CD4-positive, alpha-beta T cell treated with Interferon alpha-2 for 1 hour (primary cell): ENCODE results near the gene KLHL22.
"Not testable (repeated sequence)": the region's sequence is repeated elsewhere in the genome, so short reads cannot be mapped to it uniquely, and the experiment has no call there.

Experiments used
- DNase-seq, 2 donors: peaks; one replicate each; pipeline ENCODE4 v3.0.0-alpha.2; 2020 to 2022

Gene KLHL22

GRCh38 chr22:20430720-20431510 lies 64.7 kb downstream of the KLHL22 start:
- peak; percentile 53 to 69 for DNase-seq

- DNase-seq = peak in 1 of 2 donors; percentile 25
These were observed 65.4 kb downstream of the KLHL22 start for GRCh38 chr22:20430101-20430719.

DNA sequence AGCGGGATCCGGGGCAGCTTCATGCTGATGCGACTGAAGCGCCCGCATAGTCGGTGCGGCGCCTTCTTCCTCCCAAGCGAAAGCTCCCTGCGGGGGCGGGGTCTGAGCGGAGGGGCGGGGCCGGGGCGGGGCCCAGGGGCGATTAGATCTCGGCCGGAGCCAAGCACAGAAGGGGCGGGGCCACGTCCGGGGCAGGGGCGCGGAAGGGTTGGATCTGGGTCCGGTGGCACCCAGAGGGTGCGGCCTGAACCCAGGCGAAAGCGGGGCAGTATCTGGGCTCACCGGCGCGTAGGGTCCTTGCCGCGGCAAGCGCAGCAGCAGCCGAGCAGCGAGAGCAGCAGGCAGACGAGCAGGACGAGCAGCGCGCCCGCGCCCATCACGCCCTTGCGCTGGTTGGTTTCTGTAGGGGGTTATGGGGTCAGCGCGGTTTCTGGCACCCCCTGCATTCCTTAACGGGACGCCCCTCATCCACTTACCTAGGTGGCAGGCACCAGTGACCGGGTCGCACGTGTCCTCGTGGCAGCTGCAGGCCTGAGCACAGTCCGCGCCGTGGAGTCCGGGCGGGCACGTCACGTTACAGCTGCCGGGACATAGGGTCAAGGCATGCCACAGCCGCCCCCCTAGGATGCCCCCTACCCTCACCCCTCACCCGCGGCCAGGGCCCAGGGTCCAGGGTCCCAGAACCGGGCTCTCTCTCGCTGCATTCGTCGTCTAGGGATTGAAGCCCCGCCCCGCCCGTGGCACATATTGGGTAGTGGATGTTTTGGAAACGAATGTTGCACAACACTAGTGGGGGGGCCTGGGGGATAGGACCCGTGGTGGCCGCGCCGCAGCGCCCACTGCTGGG lies 66.1 kb downstream of the KLHL22 start:
- peak; percentile 79 to 87 for DNase-seq

DNA sequence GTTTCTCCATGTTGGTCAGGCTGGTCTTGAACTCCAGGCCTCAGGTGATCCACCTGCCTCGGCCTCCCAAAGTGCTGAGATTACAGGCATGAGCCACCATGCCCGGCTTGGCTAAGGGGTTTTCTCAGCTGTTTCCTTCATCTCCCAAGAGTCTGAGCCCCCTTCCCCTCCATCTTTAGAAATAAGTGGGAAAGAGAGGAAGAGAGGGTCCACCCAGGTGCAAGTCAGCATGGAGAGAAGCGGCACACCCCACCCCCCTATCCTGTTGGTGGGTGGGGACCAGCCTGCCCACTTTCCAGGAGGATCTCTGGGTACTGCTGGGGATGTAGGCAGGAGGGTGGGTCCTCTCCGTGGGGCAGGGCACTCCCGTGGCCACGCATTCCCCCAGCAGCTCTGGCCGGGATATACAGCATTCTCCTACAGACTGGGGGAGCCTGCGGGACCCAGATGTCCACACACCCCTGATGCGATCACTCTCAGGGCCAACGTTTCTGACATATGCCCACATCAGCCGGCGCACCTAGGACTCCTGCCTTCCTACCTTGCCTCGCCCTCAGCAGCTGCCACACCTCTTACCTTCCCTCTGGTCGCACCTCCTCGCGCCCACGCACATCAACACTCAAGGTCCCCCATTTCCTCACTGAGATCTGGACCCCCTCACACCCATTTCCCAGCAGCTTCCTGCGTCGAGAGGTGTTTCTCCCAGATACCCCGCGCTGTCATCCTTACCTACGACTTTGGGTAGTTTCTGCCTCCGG lies 66.9 kb downstream of the KLHL22 start:
- no peak for DNase-seq

- DNase-seq = no peak
These were observed 67.6 kb downstream of the KLHL22 start for GRCh38 chr22:20427945-20428417.

DNA sequence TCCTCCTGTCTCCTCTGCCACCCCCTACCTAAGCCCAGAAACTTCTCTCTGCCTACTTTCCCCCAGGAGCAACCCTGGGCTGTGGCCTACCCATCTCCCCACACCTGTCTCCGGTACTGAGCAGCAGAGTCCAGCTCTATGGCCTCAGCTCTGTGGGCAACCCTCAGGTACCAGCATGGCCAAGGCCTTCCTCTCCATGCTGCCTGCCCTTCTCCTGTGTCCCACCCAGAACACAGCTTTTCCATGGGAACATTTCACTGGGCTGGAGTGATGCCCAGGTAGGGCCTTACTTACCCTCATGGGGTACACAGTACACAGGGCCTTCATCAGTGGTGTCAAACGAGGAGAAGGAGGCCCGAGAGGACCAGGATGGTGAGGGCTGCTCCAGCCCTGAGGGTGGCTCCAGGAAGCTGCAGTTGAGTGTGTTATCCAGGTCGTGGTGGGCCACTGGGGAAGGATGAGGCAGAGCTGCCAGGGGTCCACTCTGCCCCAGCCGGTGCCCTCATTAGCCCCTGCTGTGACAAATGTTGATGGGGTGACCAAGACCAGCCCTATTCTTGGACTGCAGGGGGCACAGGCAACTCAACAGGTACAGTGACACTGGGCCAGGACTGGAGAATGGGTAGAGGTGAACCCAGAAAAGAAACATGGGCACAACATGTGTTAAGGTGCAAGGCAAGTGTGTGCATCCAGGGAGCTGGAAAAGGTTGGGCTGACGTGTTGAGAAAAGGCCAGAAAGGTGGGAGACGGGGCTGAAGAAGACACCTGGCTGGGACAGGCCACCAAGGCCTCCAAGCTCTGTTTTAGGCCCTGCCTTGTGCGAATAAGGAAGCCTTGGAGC lies 68.3 kb downstream of the KLHL22 start:
- DNase-seq = no peak

DNA sequence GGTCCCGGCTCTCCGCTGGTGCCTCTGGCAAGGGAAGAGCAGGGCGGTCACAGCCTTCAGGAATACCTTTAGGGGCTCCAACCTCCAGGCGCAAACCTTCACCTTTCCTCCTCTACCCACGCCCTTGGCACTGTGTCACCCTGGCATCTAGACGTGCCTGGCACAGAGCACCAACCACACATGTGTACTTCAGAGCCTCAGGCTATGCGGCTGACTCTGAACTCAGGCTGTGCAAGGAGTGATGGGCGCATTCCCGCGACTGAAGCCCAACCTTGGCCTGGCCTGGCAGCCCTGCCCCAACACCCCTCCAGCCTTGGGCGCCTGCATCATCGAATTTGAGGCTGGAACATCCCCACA lies 69.4 kb downstream of the KLHL22 start:
- no peak for DNase-seq

- no peak for DNase-seq
These were observed 69.9 kb downstream of the KLHL22 start for GRCh38 chr22:20425566-20426258.

- DNase-seq = no peak
These were observed 70.5 kb downstream of the KLHL22 start for GRCh38 chr22:20424932-20425565.

- no peak for DNase-seq
These were observed 71.0 kb downstream of the KLHL22 start for GRCh38 chr22:20424568-20424931.

- no peak for DNase-seq
These were observed 71.6 kb downstream of the KLHL22 start for GRCh38 chr22:20423906-20424551.

DNA sequence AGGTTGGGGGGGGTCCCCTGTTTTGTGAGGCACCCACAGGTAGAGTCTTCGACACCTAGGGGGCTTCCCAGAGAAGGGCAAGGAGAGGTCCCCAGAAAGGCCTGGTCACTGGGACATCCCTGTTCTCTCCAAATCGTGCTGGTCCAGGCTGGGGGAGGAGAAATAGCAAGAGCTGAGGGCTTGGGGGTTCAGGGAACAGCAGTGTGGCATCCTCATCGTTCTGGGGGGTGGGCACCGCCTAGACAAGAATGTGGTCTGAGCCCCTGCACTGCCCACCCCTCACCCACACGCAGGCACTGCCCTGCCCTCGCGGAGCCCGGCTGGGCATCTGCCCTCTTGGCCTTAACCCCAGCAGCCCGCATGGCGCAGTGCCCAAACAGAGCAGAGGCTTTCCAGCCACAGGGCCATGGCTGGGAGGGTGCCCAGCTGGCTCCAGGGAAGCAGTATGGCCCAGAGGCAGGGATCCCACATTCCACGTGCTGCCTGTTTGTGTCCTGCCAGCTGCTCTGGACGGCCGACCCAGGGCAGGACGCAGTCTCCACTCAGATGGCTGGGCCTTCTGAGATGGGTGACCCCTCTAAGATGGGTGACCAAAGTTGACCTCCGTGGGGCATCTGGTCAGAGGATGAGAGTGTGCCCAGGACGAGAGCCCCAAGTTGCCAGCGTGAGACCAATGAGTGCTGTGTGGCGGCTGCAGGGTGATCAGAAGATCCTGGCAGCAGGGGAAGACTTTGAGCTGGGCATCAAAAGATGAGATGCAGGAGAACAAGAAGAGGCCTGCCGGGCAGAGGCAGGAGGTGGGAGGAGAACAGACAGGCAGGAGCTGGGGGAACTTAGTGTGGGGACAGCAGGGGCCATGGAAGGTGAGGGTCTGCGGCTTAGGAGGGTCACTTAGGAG lies 72.3 kb downstream of the KLHL22 start:
- DNase-seq = no peak

GRCh38 chr22:20422271-20423007 lies 73.2 kb downstream of the KLHL22 start:
- DNase-seq = no peak

- no peak for DNase-seq
These were observed 74.1 kb downstream of the KLHL22 start for GRCh38 chr22:20421507-20421874.

DNA sequence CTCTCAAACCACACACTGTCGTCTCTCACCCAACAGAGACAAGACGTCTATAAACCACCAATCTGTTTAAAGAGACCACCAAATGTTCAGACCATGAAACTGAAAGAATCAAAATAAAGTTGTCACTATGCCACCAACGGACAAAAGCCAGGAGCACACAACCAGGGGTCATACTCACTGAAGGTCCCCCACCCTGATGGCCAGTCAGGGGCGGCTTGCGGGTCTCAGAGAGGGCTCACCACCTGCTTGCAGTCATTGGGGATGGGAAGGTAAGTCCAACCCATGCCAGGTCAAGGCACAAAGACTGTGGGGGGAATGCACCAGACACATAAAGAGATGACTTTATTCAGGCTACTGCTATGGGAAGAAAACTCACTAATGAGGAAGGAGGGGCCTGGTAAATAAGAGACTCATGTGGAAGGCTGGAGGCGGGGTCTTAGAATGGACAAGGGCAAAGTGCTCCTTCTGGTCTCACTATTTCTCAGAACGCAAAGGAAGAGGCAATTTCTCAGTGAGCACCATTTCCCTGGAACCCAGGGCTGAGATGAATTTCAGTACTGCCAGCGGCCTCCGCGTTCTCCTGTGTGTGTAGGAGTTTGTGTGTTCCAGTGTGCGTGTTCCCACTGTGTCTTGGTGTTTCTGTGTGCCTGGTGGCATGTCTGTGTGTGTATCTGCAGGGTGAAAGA lies 75.3 kb downstream of the KLHL22 start:
- no peak for DNase-seq

GRCh38 chr22:20419664-20419951 lies 76.0 kb downstream of the KLHL22 start:
- no peak for DNase-seq

DNA sequence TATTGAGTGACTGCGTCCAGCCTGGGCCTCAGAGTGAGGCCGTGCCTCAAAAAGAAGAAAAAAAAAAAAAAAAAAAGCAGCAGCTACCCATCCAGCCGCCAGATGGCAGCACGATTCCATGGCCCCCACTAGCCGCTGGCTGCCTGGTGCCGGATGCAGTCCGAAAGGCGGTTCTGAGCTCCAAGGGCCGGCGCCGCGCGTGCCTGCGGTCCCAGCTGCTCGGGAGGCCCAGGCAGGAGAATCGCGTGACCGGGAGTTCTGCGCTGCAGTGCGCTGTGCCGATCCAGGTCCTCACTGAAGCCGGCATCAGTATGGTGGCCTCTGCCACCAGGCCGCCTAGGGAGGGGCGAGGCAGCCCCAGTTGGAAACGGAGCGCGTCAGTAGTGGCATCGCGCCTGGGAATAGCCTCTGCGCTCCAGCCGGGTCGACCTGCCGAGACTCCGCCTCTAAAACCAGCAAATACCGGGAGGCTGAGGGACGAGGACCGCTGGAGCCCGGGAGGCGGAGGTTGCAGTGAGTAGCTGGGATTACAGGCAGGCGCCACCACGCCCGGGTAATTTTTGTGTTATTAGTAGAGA lies 77.3 kb downstream of the KLHL22 start:
- DNase-seq = peak; percentile 71 to 81

DNA sequence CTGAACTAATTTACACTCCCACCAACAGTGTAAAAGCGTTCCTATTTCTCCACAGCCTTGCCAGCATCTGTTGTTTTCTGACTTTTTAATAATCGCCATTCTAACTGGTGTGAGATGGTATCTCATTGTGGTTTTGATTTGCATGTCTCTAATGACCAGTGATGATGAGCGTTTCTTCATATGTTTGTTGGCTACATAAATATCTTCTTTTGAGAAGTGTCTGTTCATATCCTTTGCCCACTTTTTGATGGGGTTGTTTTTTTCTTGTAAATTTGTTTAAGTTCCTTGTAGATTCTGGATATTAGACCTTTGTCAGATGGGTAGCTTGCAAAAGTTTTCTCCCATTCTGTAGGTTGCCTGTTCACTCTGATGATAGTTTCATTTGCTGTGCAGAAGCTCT lies 79.9 kb downstream of the KLHL22 start:
- DNase-seq = not testable (repeated sequence)
